Memory B cell (primary cell): ENCODE measurements around the gene AIFM1.
"Not testable (repeated sequence)": the region's sequence is repeated elsewhere in the genome, so short reads cannot be mapped to it uniquely, and the experiment has no call there.

Experiments used
- ATAC-seq: fragments of 150-1000 bp; cut with Tn5 transposase; 2 replicates; pipeline ENCODE4 v1.10.0; 2021; ENCODE audit warnings: low read depth, mild to moderate bottlenecking, moderate library complexity
- DNase-seq, 2 donors: peaks; one replicate each; pipeline ENCODE4 v3.0.0; 2022; ENCODE audit warnings: low spot score in 2 of 2
- H3K27ac Mint-ChIP-seq: one replicate; pipeline ENCODE4 v1.8.0; 2022; ENCODE audit warnings: mild to moderate bottlenecking, moderate library complexity, mixed read lengths
- H3K27me3 Mint-ChIP-seq: one replicate; pipeline ENCODE4 v1.8.0; 2022; ENCODE audit warnings: mixed read lengths
- H3K36me3 Mint-ChIP-seq: one replicate; pipeline ENCODE4 v1.8.0; 2022; ENCODE audit warnings: mild to moderate bottlenecking, mixed read lengths
- H3K4me1 Mint-ChIP-seq: one replicate; pipeline ENCODE4 v1.8.0; 2022; ENCODE audit warnings: mixed read lengths
- H3K4me3 Mint-ChIP-seq: one replicate; pipeline ENCODE4 v1.8.0; 2022; ENCODE audit warnings: mild to moderate bottlenecking, moderate library complexity, mixed read lengths
- H3K9me3 Mint-ChIP-seq: one replicate; pipeline ENCODE4 v1.8.0; 2022; ENCODE audit warnings: mixed read lengths

The AIFM1 gene

GRCh38 chrX:130119312-130119898, 46.2 kb downstream of the AIFM1 start:
- peaks cover 17% of the 10 kb centered on the region for H3K4me1 Mint-ChIP-seq
- peak overlapping the region; percentile 46 for H3K4me3 Mint-ChIP-seq
- H3K9me3 Mint-ChIP-seq = no peaks in the 10 kb centered on the region
- no peak for DNase-seq
- H3K36me3 Mint-ChIP-seq = no peaks in the 10 kb centered on the region
- H3K27me3 Mint-ChIP-seq = no peaks in the 10 kb centered on the region
- H3K27ac Mint-ChIP-seq = no peak overlapping the region
- no peak for ATAC-seq

GRCh38 chrX:130118441-130119311, 47.0 kb downstream of the AIFM1 start:
- H3K36me3 Mint-ChIP-seq = no peaks in the 10 kb centered on the region
- no peaks in the 10 kb centered on the region for H3K27me3 Mint-ChIP-seq
- H3K4me3 Mint-ChIP-seq = peak overlapping the region; percentile 46
- no peaks in the 10 kb centered on the region for H3K9me3 Mint-ChIP-seq
- no peak for ATAC-seq
- H3K27ac Mint-ChIP-seq = peak overlapping the region; percentile 86
- no peak for DNase-seq
- H3K4me1 Mint-ChIP-seq = peaks cover 17% of the 10 kb centered on the region

- ATAC-seq (no peak), DNase-seq (no peak)
- Mint-ChIP-seq H3K4me3 (no peak overlapping the region), H3K27ac (no peak overlapping the region), H3K27me3 (no peaks in the 10 kb centered on the region), H3K36me3 (no peaks in the 10 kb centered on the region), H3K4me1 (peaks cover 17% of the 10 kb centered on the region), H3K9me3 (no peaks in the 10 kb centered on the region)
Measured at GRCh38 chrX:130117166-130117565, 48.5 kb downstream of the AIFM1 start.

DNA sequence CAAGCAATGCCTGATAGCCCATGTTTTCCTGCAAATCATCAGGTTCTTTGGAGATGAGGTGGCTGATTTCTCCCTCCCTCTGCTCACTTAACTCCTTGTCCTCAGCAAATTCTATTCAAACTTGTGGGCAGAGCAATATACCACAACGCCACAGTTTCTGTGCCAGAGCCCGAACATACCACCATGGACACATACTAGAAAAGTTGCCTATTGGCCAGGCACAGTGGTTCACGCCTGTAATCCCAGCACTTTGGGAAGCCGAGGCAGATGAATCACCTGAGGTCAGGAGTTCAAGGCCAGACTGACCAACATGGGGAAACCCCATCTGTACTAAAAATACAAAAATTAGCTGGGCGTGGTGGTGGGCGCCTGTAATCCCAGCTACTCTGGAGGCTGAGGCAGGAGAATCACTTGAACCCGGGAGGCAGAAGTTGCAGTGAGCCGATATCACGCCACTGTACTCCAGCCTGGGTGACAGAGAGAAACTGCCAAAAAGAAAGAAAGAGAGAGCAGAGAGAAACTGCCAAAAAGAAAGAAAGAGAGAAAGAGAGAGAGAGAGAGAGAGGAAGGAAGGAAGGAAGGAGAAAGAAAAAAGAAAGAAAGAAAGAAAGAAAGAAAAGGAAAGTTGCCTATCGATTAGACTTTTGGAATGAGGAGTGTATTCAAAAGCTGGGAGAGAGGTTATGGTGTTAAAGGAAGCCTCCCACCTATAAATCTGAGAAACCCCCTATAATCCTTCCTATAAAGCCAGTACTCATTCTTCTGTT, 50.3 kb downstream of the AIFM1 start:
- not testable (repeated sequence) for H3K9me3 Mint-ChIP-seq, H3K27ac Mint-ChIP-seq, H3K4me3 Mint-ChIP-seq, H3K36me3 Mint-ChIP-seq, ATAC-seq, DNase-seq, H3K27me3 Mint-ChIP-seq
- H3K4me1 Mint-ChIP-seq = peaks cover 19% of the 10 kb centered on the region

DNA sequence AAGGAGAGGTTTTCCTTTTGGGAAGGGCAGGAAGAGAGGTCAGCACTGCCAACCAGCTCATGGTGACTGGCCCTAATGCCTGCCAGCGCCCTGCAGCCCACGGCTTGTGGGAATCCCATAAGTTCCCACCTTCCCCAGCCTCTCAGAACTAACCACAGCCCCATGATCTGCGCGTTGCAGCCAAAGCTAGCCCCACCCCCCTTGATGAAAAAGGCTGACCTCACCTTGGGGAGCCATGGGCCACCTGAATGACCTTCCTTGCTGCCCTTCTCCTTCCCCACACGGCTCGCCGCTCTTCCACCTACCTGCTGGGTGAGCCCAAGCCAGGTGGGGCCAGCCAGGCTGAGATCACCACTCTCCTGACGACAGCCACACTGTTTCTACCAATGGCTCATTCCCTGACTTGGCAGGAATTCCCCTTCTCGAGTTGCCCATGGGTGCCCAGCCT, 51.5 kb downstream of the AIFM1 start:
- H3K36me3 Mint-ChIP-seq = no peaks in the 10 kb centered on the region
- H3K4me3 Mint-ChIP-seq = no peak overlapping the region
- DNase-seq (no peak), ATAC-seq (no peak)
- H3K27ac Mint-ChIP-seq = no peak overlapping the region
- H3K4me1 Mint-ChIP-seq = peaks cover 15% of the 10 kb centered on the region
- no peaks in the 10 kb centered on the region for H3K27me3 Mint-ChIP-seq
- no peaks in the 10 kb centered on the region for H3K9me3 Mint-ChIP-seq

DNA sequence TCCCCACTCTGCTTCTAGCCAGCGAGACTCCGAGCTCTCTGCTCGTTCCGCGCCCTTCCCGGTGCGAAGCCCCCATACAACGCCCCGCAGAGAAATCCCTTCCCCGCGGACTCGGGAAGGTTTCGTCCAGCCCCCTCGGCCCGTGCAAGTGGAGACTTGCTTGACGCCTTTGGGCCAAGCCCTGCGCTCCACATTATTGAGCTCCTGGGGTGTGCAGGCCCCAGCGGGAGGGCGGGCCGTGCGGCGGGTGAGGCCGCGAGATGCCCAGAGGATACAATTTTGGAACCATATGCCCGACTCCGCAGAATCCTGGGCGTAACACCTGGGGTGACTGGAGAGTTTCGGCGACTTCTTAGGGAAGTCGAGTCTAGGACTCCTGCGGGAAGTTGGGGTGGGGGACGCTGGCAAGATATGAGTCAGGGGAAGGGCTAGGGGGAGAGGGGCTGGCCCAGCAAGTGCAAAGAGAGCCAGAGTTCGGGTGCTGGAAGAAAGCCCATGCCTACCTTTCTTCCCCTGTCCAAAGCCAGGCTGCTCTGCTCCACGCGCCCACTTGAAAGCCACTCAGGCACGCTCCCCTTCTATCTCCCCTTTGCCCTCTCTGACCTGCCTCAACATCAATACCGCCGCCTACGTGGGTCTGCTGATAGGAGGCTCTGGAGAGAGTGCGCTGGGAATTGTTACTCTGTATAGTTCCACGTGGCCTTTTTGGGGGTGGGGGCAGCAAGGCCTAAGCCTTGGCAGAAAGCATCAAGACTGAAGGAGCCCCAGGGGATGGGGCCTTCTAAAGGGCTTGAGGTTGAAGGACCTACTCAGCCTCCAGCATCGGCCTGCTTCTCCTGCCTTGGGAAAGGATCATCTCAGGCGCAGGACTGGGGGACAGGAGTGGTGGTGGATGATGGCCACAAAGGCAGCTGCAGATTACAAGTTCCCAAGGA, 54.2 kb downstream of the AIFM1 start:
- Mint-ChIP-seq H3K27ac (no peak overlapping the region), H3K9me3 (no peaks in the 10 kb centered on the region), H3K4me1 (peaks cover 12% of the 10 kb centered on the region), H3K27me3 (no peaks in the 10 kb centered on the region), H3K4me3 (peak overlapping the region; percentile 71), H3K36me3 (peaks cover 3% of the 10 kb centered on the region)
- ATAC-seq (no peak), DNase-seq (no peak)

DNA sequence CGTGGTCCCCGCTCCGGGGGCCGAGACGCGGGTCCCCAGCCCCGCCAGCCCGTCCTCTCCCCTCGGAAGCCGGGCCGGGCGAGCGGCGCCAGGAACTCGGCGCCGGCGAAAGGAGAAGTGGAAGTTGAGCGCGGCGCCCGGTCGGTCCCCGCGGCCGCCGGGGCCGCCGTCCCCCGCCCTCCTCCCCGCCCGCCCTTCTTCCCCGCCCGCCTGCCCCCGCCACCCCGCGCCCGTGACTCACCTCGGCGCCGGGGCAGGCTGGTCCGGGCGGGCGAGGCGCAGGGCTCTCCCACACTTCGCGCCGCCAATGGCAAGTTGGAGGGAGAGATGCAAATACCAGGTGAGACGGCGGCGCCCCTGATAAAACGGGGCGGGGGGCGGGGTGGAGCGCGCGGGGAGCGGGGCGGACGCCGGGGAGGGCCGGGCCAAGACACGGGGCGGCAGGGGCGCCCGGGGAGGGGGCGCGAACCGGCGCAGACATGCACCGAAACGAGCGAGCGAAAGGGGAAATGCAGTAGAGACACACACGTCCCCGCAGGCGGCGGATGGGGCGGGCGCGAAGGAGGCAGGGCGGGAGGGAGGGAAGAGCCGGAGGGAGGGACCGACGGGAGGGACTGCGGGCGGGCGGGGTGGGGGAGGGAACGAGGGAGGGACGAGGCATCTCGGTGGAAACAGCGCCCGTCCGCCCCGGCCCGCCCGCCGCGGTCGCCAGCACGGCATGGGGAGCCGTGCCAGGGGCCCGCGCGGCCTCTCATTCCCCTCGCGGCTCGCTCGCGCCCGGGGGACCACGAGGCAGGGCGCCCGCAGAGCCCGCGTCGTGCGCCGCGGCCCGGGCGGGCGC, 55.0 kb downstream of the AIFM1 start, which contains the start of gene ELF4:
Gene ELF4, minus strand, starts transcription at position 119 of the 841 bp plus-strand sequence. CDS start 29,167 bp downstream, outside the sequence.
- H3K4me1 Mint-ChIP-seq = peaks cover 17% of the 10 kb centered on the region
- ATAC-seq = peak; percentile 61
- DNase-seq = peak in 1 of 2 donors; percentile 29
- peak within 1 kb of the TSS; percentile 87 for H3K27ac Mint-ChIP-seq
- no peaks in the 10 kb centered on the region for H3K27me3 Mint-ChIP-seq
- peak within 1 kb of the TSS; percentile 96 for H3K4me3 Mint-ChIP-seq
- H3K36me3 Mint-ChIP-seq = peaks cover 3% of the 10 kb centered on the region
- no peaks in the 10 kb centered on the region for H3K9me3 Mint-ChIP-seq

GRCh38 chrX:130109429-130110378, 55.9 kb downstream of the AIFM1 start:
- Mint-ChIP-seq H3K4me3 (peak overlapping the region; percentile 96), H3K27me3 (no peaks in the 10 kb centered on the region), H3K4me1 (peaks cover 16% of the 10 kb centered on the region), H3K27ac (peak overlapping the region; percentile 87), H3K9me3 (no peaks in the 10 kb centered on the region), H3K36me3 (peaks cover 3% of the 10 kb centered on the region)
- no peak for DNase-seq
- peak; percentile 10 for ATAC-seq

GRCh38 chrX:130108647-130109428, 56.8 kb downstream of the AIFM1 start:
- H3K4me3 Mint-ChIP-seq = peak overlapping the region; percentile 96
- H3K27ac Mint-ChIP-seq = peak overlapping the region; percentile 87
- DNase-seq = no peak
- peaks cover 4% of the 10 kb centered on the region for H3K36me3 Mint-ChIP-seq
- H3K27me3 Mint-ChIP-seq = no peaks in the 10 kb centered on the region
- no peaks in the 10 kb centered on the region for H3K9me3 Mint-ChIP-seq
- peak; percentile 65 for ATAC-seq
- peaks cover 23% of the 10 kb centered on the region for H3K4me1 Mint-ChIP-seq

GRCh38 chrX:130106071-130106470, 59.6 kb downstream of the AIFM1 start:
- peak overlapping the region; percentile 45 for H3K4me3 Mint-ChIP-seq
- peaks cover 6% of the 10 kb centered on the region for H3K36me3 Mint-ChIP-seq
- peaks cover 31% of the 10 kb centered on the region for H3K4me1 Mint-ChIP-seq
- H3K9me3 Mint-ChIP-seq = no peaks in the 10 kb centered on the region
- ATAC-seq (no peak), DNase-seq (no peak)
- peak overlapping the region; percentile 68 for H3K27ac Mint-ChIP-seq
- no peaks in the 10 kb centered on the region for H3K27me3 Mint-ChIP-seq

- DNase-seq = no peak
- peak overlapping the region; percentile 35 for H3K27ac Mint-ChIP-seq
- ATAC-seq = no peak
- H3K4me1 Mint-ChIP-seq = peaks cover 33% of the 10 kb centered on the region
- peaks cover 6% of the 10 kb centered on the region for H3K36me3 Mint-ChIP-seq
- no peaks in the 10 kb centered on the region for H3K27me3 Mint-ChIP-seq
- no peaks in the 10 kb centered on the region for H3K9me3 Mint-ChIP-seq
- H3K4me3 Mint-ChIP-seq = no peak overlapping the region
Measured at GRCh38 chrX:130105244-130105643, 60.4 kb downstream of the AIFM1 start.
